Measurements from ENCODE around the gene GCN1.

- TF ChIP-seq POLR2A (IDR thresholded peaks at IDR 0.05) (no peak), CTCF (IDR thresholded peaks at IDR 0.05 in 8 of 11, conservative IDR thresholded peaks at IDR 0.05 in 3 of 11) (no peak), POLR2AphosphoS5 (IDR thresholded peaks at IDR 0.05) (peak in 1 of 3 donors; percentile 62)
Observed at GRCh38 chr12:120214626-120215356, 20.3 kb upstream of the GCN1 start.

Data from spleen (tissue), 7 donors.